Esophagus squamous epithelium (tissue), 4 donors: ENCODE data around the gene THPO.

ENCODE experiments used
- POLR2A ChIP-seq, 4 donors: fragments of 450-650 bp; IDR thresholded peaks; one replicate each; pipeline ENCODE4 v1.6.1; 2017; ENCODE audit warnings: antibody characterized with exemption in 4 of 4, mild to moderate bottlenecking in 4 of 4, moderate library complexity in 3 of 4
- TF ChIP-seq, protein P1 (sequence below), 6 experiments: fragments of 450-650 bp in 4 of 6; fragments of 200-600 bp in 2 of 6; sonication (generic) in 2 of 6; IDR thresholded peaks; one replicate each; pipeline ENCODE4 v1.5.1; 2016 to 2019; ENCODE audit warnings: antibody characterized with exemption in 6 of 6, mild to moderate bottlenecking in 4 of 6, moderate library complexity in 4 of 6

DNA sequence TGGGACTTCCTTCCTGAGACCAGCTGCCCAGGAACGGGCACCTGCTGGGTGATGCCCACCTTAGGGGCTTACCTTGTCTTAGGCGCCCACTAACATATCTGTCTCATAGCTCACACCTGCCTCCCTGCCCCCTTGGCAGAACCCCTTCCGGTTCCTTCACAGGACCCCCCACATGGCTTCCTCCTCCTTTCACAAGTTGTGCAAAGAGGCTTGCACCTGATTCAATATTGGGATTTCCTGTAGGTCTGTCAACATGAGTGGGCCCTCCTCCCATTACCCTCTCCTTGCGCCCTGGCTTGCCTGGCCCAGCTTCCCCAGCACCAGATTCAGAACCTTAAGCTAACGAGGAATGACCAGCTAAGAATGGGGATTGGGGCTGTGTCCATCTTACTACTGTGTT, 633 bp downstream of the THPO start:
- TF ChIP-seq, protein P1, sequence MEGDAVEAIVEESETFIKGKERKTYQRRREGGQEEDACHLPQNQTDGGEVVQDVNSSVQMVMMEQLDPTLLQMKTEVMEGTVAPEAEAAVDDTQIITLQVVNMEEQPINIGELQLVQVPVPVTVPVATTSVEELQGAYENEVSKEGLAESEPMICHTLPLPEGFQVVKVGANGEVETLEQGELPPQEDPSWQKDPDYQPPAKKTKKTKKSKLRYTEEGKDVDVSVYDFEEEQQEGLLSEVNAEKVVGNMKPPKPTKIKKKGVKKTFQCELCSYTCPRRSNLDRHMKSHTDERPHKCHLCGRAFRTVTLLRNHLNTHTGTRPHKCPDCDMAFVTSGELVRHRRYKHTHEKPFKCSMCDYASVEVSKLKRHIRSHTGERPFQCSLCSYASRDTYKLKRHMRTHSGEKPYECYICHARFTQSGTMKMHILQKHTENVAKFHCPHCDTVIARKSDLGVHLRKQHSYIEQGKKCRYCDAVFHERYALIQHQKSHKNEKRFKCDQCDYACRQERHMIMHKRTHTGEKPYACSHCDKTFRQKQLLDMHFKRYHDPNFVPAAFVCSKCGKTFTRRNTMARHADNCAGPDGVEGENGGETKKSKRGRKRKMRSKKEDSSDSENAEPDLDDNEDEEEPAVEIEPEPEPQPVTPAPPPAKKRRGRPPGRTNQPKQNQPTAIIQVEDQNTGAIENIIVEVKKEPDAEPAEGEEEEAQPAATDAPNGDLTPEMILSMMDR (IDR thresholded peaks at IDR 0.05): no peak
- no peak for TF ChIP-seq POLR2A (IDR thresholded peaks at IDR 0.05)
